Testis (tissue), 3 donors: ENCODE results near the gene STIM2. TPM values are rescaled to one million over a fixed set of nuclear protein-coding genes. Genes with fewer than 3 reads are reported as not detected.

Experiments
- DNase-seq: peaks from one replicate; pipeline ENCODE4 v3.0.0-alpha.2; 2019
- H3K27ac ChIP-seq, 2 donors: fragments of 200-600 bp; sonication (generic); one replicate each; pipeline ENCODE4 v1.5.1; 2019
- H3K27me3 ChIP-seq: fragments of 200-600 bp; sonication (generic); one replicate; pipeline ENCODE4 v1.5.1; 2019
- H3K36me3 ChIP-seq: fragments of 200-600 bp; sonication (generic); one replicate; pipeline ENCODE4 v1.5.1; 2017; ENCODE audit warnings: low read depth; ENCODE audit errors: missing control alignments
- H3K4me1 ChIP-seq: fragments of 200-600 bp; sonication (generic); one replicate; pipeline ENCODE4 v1.5.1; 2019
- H3K4me3 ChIP-seq, 2 donors: fragments of 200-600 bp; sonication (generic); one replicate each; pipeline ENCODE4 v1.5.1; 2017 to 2019
- H3K9me3 ChIP-seq: fragments of 200-600 bp; sonication (generic); one replicate; pipeline ENCODE4 v1.5.1; 2017
- POLR2A ChIP-seq: fragments of 450-650 bp; IDR thresholded peaks from one replicate; pipeline ENCODE4 v1.6.1; 2017; ENCODE audit warnings: antibody characterized with exemption, mild to moderate bottlenecking, moderate library complexity
- WGBS, 2 donors: methylation state at CpG; one replicate each; pipeline ENCODE4 v1.1.5; 2018; 5-methylcytosine and 5-hydroxymethylcytosine counted together
- intact Hi-C: fragments of 100-400 bp; cut with DNase I; formaldehyde crosslinking; loops from one replicate; pipeline ENCODE4 v1.15.1; 2023; ENCODE audit warnings: low total_unique reads
- polyA plus RNA-seq: library from polyadenylated mRNA; stranded (reverse); fragments of 350-450 nt; fragmentation: Illumina TruSeq; extraction: RNeasy Lipid Tissue Mini Kit (QIAGEN cat#74804); gene quantifications from one replicate; pipeline ENCODE4 v1.2.3, GENCODE V29; 2014; ENCODE audit warnings: low read depth, low replicate concordance; ENCODE audit not compliant: insufficient read depth
- total RNA-seq, 2 donors: library from RNA; depleted of rRNA; stranded (reverse); fragments of >200 nt; gene quantifications; one replicate each; pipeline ENCODE4 v1.2.3, GENCODE V29; 2016
- TF ChIP-seq, protein P1 (sequence below), 3 experiments: fragments of 450-650 bp in 2 of 3; fragments of 200-600 bp in 1 of 3; sonication (generic) in 1 of 3; IDR thresholded peaks; one replicate each; pipeline ENCODE4 v1.5.1; 2016 to 2019; ENCODE audit warnings: antibody characterized with exemption in 3 of 3, mild to moderate bottlenecking in 2 of 3, moderate library complexity in 1 of 3

STIM2 gene
- total and polyA plus RNA-seq, 3 donors from 2014 or later, result 14.3 to 35.0 (median 29.4) TPM

DNA sequence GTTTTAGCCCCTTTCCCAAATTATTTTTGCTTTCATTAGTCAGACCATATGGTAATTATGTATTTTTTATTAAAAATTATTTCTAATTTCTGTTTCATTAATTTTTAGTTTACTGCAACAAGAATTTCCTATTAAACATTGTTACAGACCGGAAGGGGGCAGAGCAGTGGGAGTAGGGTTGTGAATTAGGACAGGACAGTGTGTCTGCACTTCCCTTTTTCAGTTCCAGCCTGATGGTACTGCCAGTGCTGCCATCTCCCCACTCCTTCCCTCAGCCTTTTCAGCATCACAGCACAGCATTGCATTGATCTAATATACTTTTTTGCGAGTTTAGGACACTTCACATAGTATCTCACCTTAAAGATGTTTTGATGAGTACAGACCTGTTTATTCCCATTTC lies 76.5 kb downstream of the STIM2 start:
- Histone ChIP-seq H3K4me3 (no peak overlapping the region), H3K27ac (no peak overlapping the region), H3K27me3 (no peaks in the 10 kb centered on the region), H3K36me3 (no peaks in the 10 kb centered on the region), H3K9me3 (no peaks in the 10 kb centered on the region), H3K4me1 (no peaks in the 10 kb centered on the region)
- no peak for TF ChIP-seq POLR2A
- TF ChIP-seq, protein P1, sequence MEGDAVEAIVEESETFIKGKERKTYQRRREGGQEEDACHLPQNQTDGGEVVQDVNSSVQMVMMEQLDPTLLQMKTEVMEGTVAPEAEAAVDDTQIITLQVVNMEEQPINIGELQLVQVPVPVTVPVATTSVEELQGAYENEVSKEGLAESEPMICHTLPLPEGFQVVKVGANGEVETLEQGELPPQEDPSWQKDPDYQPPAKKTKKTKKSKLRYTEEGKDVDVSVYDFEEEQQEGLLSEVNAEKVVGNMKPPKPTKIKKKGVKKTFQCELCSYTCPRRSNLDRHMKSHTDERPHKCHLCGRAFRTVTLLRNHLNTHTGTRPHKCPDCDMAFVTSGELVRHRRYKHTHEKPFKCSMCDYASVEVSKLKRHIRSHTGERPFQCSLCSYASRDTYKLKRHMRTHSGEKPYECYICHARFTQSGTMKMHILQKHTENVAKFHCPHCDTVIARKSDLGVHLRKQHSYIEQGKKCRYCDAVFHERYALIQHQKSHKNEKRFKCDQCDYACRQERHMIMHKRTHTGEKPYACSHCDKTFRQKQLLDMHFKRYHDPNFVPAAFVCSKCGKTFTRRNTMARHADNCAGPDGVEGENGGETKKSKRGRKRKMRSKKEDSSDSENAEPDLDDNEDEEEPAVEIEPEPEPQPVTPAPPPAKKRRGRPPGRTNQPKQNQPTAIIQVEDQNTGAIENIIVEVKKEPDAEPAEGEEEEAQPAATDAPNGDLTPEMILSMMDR (IDR thresholded peaks at IDR 0.05), result no peak
- WGBS, 2 donors, result 70 to 75% methylated on average over 2 of the region's 2 CpGs
- no peak for DNase-seq
- intact Hi-C loops, result no loop called here

DNA sequence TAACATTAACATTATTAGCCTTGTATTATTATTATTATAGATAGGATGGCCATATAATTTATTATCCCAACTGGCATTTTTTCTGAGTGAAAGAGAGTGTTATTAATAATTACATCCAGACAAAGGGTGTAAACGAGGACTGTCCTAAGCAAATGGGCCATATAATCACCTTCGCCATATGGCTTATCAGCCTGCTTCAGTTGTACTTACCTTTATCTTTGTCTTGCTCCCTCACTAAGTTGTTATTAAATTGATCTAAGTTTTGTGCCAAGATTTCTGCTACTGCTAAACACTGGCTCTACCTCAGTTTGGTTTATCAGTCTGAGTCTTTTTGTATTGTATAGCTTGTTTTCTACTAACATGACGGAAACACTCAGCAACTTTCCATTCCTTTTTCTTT lies 76.9 kb downstream of the STIM2 start:
- TF ChIP-seq, protein P1 (IDR thresholded peaks at IDR 0.05), result no peak
- TF ChIP-seq POLR2A, result no peak
- Histone ChIP-seq H3K27me3 (no peaks in the 10 kb centered on the region), H3K4me3 (no peak overlapping the region), H3K27ac (no peak overlapping the region), H3K4me1 (no peaks in the 10 kb centered on the region), H3K36me3 (no peaks in the 10 kb centered on the region), H3K9me3 (no peaks in the 10 kb centered on the region)
- intact Hi-C loops, result no loop called here
- 67 to 81% methylated on average over 3 of the region's 3 CpGs for WGBS, 2 donors
- DNase-seq, result no peak

DNA sequence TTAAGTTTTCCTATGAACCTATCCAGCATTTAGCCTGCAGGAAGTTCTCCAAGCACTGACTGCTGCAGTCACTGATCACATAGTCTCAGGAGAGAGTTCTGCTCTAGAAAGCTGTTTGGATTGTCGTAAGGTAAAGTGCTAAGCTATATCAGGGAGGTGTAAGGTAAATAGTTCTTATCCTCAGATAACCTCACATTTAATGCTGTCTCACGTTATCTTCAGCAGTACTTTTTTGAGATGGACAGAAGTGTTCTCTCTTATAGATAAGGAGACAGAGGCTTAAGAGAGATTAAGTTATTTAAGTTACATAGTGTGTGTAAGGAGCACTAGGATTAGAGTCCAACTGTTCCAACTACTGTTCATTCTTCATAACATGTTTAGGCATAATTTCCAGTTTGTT lies 77.9 kb downstream of the STIM2 start:
- DNase-seq, result no peak
- Histone ChIP-seq H3K9me3 (no peaks in the 10 kb centered on the region), H3K4me1 (no peaks in the 10 kb centered on the region), H3K27ac (no peak overlapping the region), H3K4me3 (no peak overlapping the region), H3K27me3 (no peaks in the 10 kb centered on the region), H3K36me3 (no peaks in the 10 kb centered on the region)
- intact Hi-C loops, result no loop called here
- TF ChIP-seq, protein P1 (IDR thresholded peaks at IDR 0.05), result no peak
- TF ChIP-seq POLR2A, result no peak
- 59 to 68% methylated on average over 2 of the region's 2 CpGs for WGBS, 2 donors

DNA sequence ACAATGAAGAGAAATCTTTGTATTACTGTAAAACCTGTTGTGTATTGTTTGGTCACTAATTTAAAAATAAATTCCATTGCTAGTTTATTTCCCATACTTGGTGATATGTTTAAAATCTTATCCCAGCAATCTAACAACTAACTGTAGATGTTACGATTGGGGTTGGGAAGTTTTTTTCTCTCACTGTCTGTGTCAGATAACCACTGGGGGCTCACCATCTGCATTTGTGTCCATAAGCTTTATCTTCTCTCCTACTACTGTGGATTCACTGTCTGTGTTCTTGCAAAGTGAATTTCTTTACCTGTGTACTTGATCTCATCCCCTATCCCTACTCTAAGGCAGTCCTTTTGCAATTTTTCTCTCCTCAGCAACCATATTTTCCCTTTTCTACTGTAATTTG lies 81.3 kb downstream of the STIM2 start:
- intact Hi-C loops, result no loop called here
- H3K9me3 ChIP-seq, result no peaks in the 10 kb centered on the region
- no peak overlapping the region for H3K27ac ChIP-seq
- TF ChIP-seq, protein P1 (IDR thresholded peaks at IDR 0.05), result no peak
- no peak for TF ChIP-seq POLR2A
- H3K36me3 ChIP-seq, result no peaks in the 10 kb centered on the region
- H3K4me1 ChIP-seq, result no peaks in the 10 kb centered on the region
- H3K4me3 ChIP-seq, result no peak overlapping the region
- 85 to 93% methylated on average over 1 of the region's 1 CpG for WGBS, 2 donors
- DNase-seq, result no peak
- H3K27me3 ChIP-seq, result no peaks in the 10 kb centered on the region

DNA sequence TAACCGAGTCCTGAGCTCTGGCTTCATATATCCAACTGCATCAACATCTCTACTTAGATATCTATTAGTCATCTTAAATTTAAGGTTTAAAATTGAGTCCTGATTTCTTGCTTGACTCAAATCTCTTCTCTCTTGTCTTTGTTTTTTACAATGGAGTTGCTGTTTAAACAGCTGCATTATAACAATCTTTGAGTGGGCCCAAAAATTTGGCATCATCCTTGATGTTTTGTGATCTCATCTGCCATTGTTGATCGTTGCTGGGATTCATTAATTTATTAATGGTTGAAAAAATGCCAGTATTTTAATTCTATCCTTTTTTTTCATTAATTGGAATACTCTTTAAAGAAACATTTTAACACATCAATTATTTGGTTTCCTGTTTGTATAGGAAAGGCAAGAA lies 82.2 kb downstream of the STIM2 start:
- intact Hi-C loops, result no loop called here
- no peak for DNase-seq
- no peak overlapping the region for H3K27ac ChIP-seq
- no peaks in the 10 kb centered on the region for H3K36me3 ChIP-seq
- no peak overlapping the region for H3K4me3 ChIP-seq
- TF ChIP-seq POLR2A, result no peak
- TF ChIP-seq, protein P1 (IDR thresholded peaks at IDR 0.05), result no peak
- H3K9me3 ChIP-seq, result no peaks in the 10 kb centered on the region
- H3K4me1 ChIP-seq, result no peaks in the 10 kb centered on the region
- no peaks in the 10 kb centered on the region for H3K27me3 ChIP-seq
- WGBS, 2 donors, result 70 to 71% methylated on average over 2 of the region's 2 CpGs
